HEK293 (cell line): ENCODE results near the gene CBX2.
A peak's percentile ranks its signal among the peaks of the same experiment; 100 is the strongest.

Experiments used
- BCL6B ChIP-seq: fragments of 450-650 bp; formaldehyde crosslinking; IDR thresholded peaks from 2 replicates; pipeline ENCODE4 v1.5.1; 2017; ENCODE audit warnings: missing biosample characterization, missing genetic modification characterization
- EGR2 ChIP-seq: fragments of 450-650 bp; formaldehyde crosslinking; IDR thresholded peaks from 2 replicates; pipeline ENCODE4 v1.5.1; 2016; ENCODE audit warnings: low read depth, missing biosample characterization, missing genetic modification characterization
- FEZF1 ChIP-seq: fragments of 450-650 bp; formaldehyde crosslinking; IDR thresholded peaks from 2 replicates; pipeline ENCODE4 v1.5.1; 2016; ENCODE audit warnings: missing biosample characterization, missing genetic modification characterization
- HOXA7 ChIP-seq: sonication (generic); formaldehyde crosslinking; IDR thresholded peaks from 2 replicates; pipeline ENCODE4 v1.8.1; 2022; ENCODE audit warnings: missing genetic modification reagents, borderline replicate concordance
- PATZ1 ChIP-seq: fragments of 450-650 bp; formaldehyde crosslinking; IDR thresholded peaks from 2 replicates; pipeline ENCODE4 v1.5.1; 2016; ENCODE audit warnings: missing biosample characterization, missing genetic modification characterization
- PRDM4 ChIP-seq: fragments of 450-650 bp; formaldehyde crosslinking; IDR thresholded peaks from 2 replicates; pipeline ENCODE4 v1.5.1; 2017; ENCODE audit warnings: missing biosample characterization, missing genetic modification characterization
- YY1 ChIP-seq: fragments of 450-650 bp; formaldehyde crosslinking; IDR thresholded peaks from 2 replicates; pipeline ENCODE4 v1.5.1; 2018; ENCODE audit warnings: missing biosample characterization, missing genetic modification characterization
- ZBTB20 ChIP-seq: fragments of 450-650 bp; formaldehyde crosslinking; IDR thresholded peaks from 2 replicates; pipeline ENCODE4 v1.5.1; 2016; ENCODE audit warnings: missing biosample characterization, missing genetic modification characterization
- ZBTB7A ChIP-seq: fragments of 450-650 bp; formaldehyde crosslinking; IDR thresholded peaks from 2 replicates; pipeline ENCODE4 v1.5.1; 2016; ENCODE audit warnings: low read depth, missing biosample characterization, missing genetic modification characterization
- ZFHX2 ChIP-seq: fragments of 450-650 bp; formaldehyde crosslinking; conservative IDR thresholded peaks from 2 replicates; pipeline ENCODE4 v1.5.1; 2016; ENCODE audit warnings: missing biosample characterization, missing genetic modification characterization
- ZIC2 ChIP-seq: fragments of 450-650 bp; formaldehyde crosslinking; IDR thresholded peaks from 2 replicates; pipeline ENCODE4 v1.5.1; 2016; ENCODE audit warnings: missing biosample characterization, missing genetic modification characterization
- ZNF155 ChIP-seq: fragments of 450-650 bp; formaldehyde crosslinking; IDR thresholded peaks from 2 replicates; pipeline ENCODE4 v1.5.1; 2016; ENCODE audit warnings: missing biosample characterization, missing genetic modification characterization
- ZNF18 ChIP-seq: fragments of 450-650 bp; formaldehyde crosslinking; IDR thresholded peaks from 2 replicates; pipeline ENCODE4 v1.5.1; 2016; ENCODE audit warnings: missing biosample characterization, missing genetic modification characterization
- ZNF184 ChIP-seq: fragments of 450-650 bp; IDR thresholded peaks from 2 replicates; pipeline ENCODE4 v1.5.1; 2018; ENCODE audit warnings: missing biosample characterization, mild to moderate bottlenecking, missing genetic modification characterization
- ZNF19 ChIP-seq: fragments of 450-650 bp; formaldehyde crosslinking; IDR thresholded peaks from 2 replicates; pipeline ENCODE4; 2016; ENCODE audit warnings: missing biosample characterization, missing genetic modification characterization, low read depth
- ZNF311 ChIP-seq: fragments of 450-650 bp; formaldehyde crosslinking; IDR thresholded peaks from 2 replicates; pipeline ENCODE4 v1.5.1; 2017; ENCODE audit warnings: missing biosample characterization, missing genetic modification characterization, borderline replicate concordance
- ZNF335 ChIP-seq: fragments of 450-650 bp; formaldehyde crosslinking; conservative IDR thresholded peaks from 2 replicates; pipeline ENCODE4 v1.5.1; 2016; ENCODE audit warnings: missing biosample characterization, missing genetic modification characterization
- ZNF354C ChIP-seq: fragments of 450-650 bp; formaldehyde crosslinking; IDR thresholded peaks from 2 replicates; pipeline ENCODE4 v1.5.1; 2016; ENCODE audit warnings: missing biosample characterization, missing genetic modification characterization, low read depth, borderline replicate concordance
- ZNF449 ChIP-seq: fragments of 450-650 bp; formaldehyde crosslinking; IDR thresholded peaks from 2 replicates; pipeline ENCODE4 v1.5.1; 2017; ENCODE audit warnings: missing biosample characterization, mild to moderate bottlenecking, missing genetic modification characterization, moderate library complexity
- ZNF513 ChIP-seq: fragments of 450-650 bp; IDR thresholded peaks from 2 replicates; pipeline ENCODE4 v1.5.1; 2018; ENCODE audit warnings: missing biosample characterization, missing genetic modification characterization
- ZNF549 ChIP-seq: fragments of 450-650 bp; IDR thresholded peaks from 2 replicates; pipeline ENCODE4 v1.5.1; 2018; ENCODE audit warnings: missing biosample characterization, missing genetic modification characterization, mild to moderate bottlenecking, inconsistent platforms, moderate library complexity
- ZNF600 ChIP-seq: fragments of 450-650 bp; formaldehyde crosslinking; IDR thresholded peaks from 2 replicates; pipeline ENCODE4 v1.5.1; 2016; ENCODE audit warnings: missing biosample characterization, missing genetic modification characterization
- ZNF645 ChIP-seq: fragments of 450-650 bp; formaldehyde crosslinking; IDR thresholded peaks from 2 replicates; pipeline ENCODE4; 2016; ENCODE audit warnings: missing biosample characterization, missing genetic modification characterization
- ZNF747 ChIP-seq: fragments of 450-650 bp; formaldehyde crosslinking; IDR thresholded peaks from 2 replicates; pipeline ENCODE4 v1.5.1; 2016; ENCODE audit warnings: missing biosample characterization, missing genetic modification characterization
- ZNF777 ChIP-seq: fragments of 450-650 bp; formaldehyde crosslinking; IDR thresholded peaks from 2 replicates; pipeline ENCODE4 v1.5.1; 2017; ENCODE audit warnings: missing biosample characterization, missing genetic modification characterization, borderline replicate concordance
- ZSCAN4 ChIP-seq: fragments of 450-650 bp; formaldehyde crosslinking; IDR thresholded peaks from 2 replicates; pipeline ENCODE4 v1.5.1; 2017; ENCODE audit warnings: missing biosample characterization, missing genetic modification characterization

The CBX2 gene

GRCh38 chr17:79799538-79800324 lies 21.8 kb downstream of the CBX2 start (continued):
- TF ChIP-seq PRDM4 (tag by site-specific recombination) (peak; percentile 58; the same call in 1 of the 2 replicates), ZBTB20 (peak; percentile 45), ZIC2 (tag by site-specific recombination) (peak; percentile 88), ZBTB7A (tag by site-specific recombination) (0 out of 2 replicates have a peak, but pooled peaks have one; percentile 9), ZFHX2 (tag by site-specific recombination) (peak; percentile 97; the same call in 1 of the 2 replicates), ZNF777 (tag by site-specific recombination) (no peak), ZNF184 (tag by site-specific recombination) (no peak), ZNF645 (tag by site-specific recombination) (peak; percentile 18; the same call in 1 of the 2 replicates), BCL6B (tag by site-specific recombination) (peak; percentile 72; the same call in 1 of the 2 replicates), FEZF1 (no peak), ZNF311 (no peak), EGR2 (tag by site-specific recombination) (peak; percentile 94; the same call in 1 of the 2 replicates), HOXA7 (CRISPR knock-in tag) (no peak), ZNF600 (tag by site-specific recombination) (peak; percentile 33; the same call in 1 of the 2 replicates), ZNF549 (tag by site-specific recombination) (no peak), ZNF449 (tag by site-specific recombination) (no peak), ZNF747 (tag by site-specific recombination) (no peak), ZNF354C (tag by site-specific recombination) (no peak), ZNF19 (tag by site-specific recombination) (no peak), ZSCAN4 (tag by site-specific recombination) (no peak), ZNF18 (tag by site-specific recombination) (no peak), YY1 (tag by site-specific recombination) (no peak), ZNF335 (no peak), PATZ1 (tag by site-specific recombination) (peak; percentile 60), ZNF513 (tag by site-specific recombination) (no peak), ZNF155 (tag by site-specific recombination) (no peak)
